ENCODE data around the gene ISCA1.

Gene ISCA1

GRCh38 chr9:86279839-86280238 lies 2.5 kb downstream of the ISCA1 start:
- DNase-seq (ENCODE audit: low spot score), result no peak
- no peak for TF ChIP-seq CTCF (IDR thresholded peaks at IDR 0.05; ENCODE audit: borderline replicate concordance, control extremely low read depth, extremely low read depth, insufficient read depth, missing control alignments)
- in situ Hi-C loops (cut with MboI; ENCODE audit: low sequenced_read_pairs, unreplicated experiment), result no loop called here

- in situ Hi-C loops (cut with MboI; ENCODE audit: low sequenced_read_pairs, unreplicated experiment), result no loop called here
Measured at GRCh38 chr9:86277072-86277471, 5.3 kb downstream of the ISCA1 start.

GRCh38 chr9:86275962-86276361 lies 6.4 kb downstream of the ISCA1 start:
- no peak for DNase-seq (ENCODE audit: low spot score)
- in situ Hi-C loops (cut with MboI; ENCODE audit: low sequenced_read_pairs, unreplicated experiment), result no loop called here
- peak; percentile 22 for TF ChIP-seq CTCF (IDR thresholded peaks at IDR 0.05; ENCODE audit: borderline replicate concordance, control extremely low read depth, extremely low read depth, insufficient read depth, missing control alignments)

More at GRCh38 chr9:86277072-86277471, 5.3 kb downstream of the ISCA1 start:
- no peak for DNase-seq (ENCODE audit: low spot score)
- TF ChIP-seq CTCF (IDR thresholded peaks at IDR 0.05; ENCODE audit: borderline replicate concordance, control extremely low read depth, extremely low read depth, insufficient read depth, missing control alignments), result no peak

GRCh38 chr9:86274821-86275643 lies 7.3 kb downstream of the ISCA1 start:
- no peak for DNase-seq (ENCODE audit: low spot score)
- in situ Hi-C loops (cut with MboI; ENCODE audit: low sequenced_read_pairs, unreplicated experiment), result no loop called here
- TF ChIP-seq CTCF (IDR thresholded peaks at IDR 0.05; ENCODE audit: borderline replicate concordance, control extremely low read depth, extremely low read depth, insufficient read depth, missing control alignments), result no peak

- DNase-seq (ENCODE audit: low spot score), result no peak
- in situ Hi-C loops (cut with MboI; ENCODE audit: low sequenced_read_pairs, unreplicated experiment), result no loop called here
- no peak for TF ChIP-seq CTCF (IDR thresholded peaks at IDR 0.05; ENCODE audit: borderline replicate concordance, control extremely low read depth, extremely low read depth, insufficient read depth, missing control alignments)
Measured at GRCh38 chr9:86272221-86272620, 10.1 kb downstream of the ISCA1 start.

- no peak for DNase-seq (ENCODE audit: low spot score)
- in situ Hi-C loops (cut with MboI; ENCODE audit: low sequenced_read_pairs, unreplicated experiment), result no loop called here
- no peak for TF ChIP-seq CTCF (IDR thresholded peaks at IDR 0.05; ENCODE audit: borderline replicate concordance, control extremely low read depth, extremely low read depth, insufficient read depth, missing control alignments)
Measured at GRCh38 chr9:86263876-86264275, 18.5 kb downstream of the ISCA1 start.
